Left colon (tissue), 2 donors: ENCODE results near the gene PAPPA. TPM values are rescaled to one million over a fixed set of nuclear protein-coding genes. Genes with fewer than 3 reads are reported as not detected.

Source experiments
- ATAC-seq: fragments of 200-7000 bp; cut with Tn5 transposase; one replicate; pipeline ENCODE4 v1.9.1; 2020; ENCODE audit warnings: mild to moderate bottlenecking, moderate library complexity
- DNase-seq, 2 donors: peaks; one replicate each; pipeline ENCODE4 v3.0.0-alpha.2; 2020
- intact Hi-C, 2 donors: fragments of 100-400 bp; cut with DNase I in 1 of 2; cut with micrococcal nuclease in 1 of 2; formaldehyde crosslinking; loops; one replicate each; pipeline versions ENCODE4 v1.11.2 to v1.14.0; 2022; cut with DNase I, micrococcal nuclease
- total RNA-seq, 2 donors: library from RNA; stranded (reverse); fragmentation: NEBNext Ultra II Directional; extraction: Animal tissue kit (Norgen Biotek cat#: 25700); gene quantifications; one replicate each; pipeline ENCODE4 v1.2.1, GENCODE V29; 2021
- donor health status: DM: no; HTN: no; CAD: no.
- donor health status: DM: yes; HTN: yes; CAD: no.

PAPPA gene
- total RNA-seq, 2 donors from 2014 or later = 0.82 to 1.6 TPM

DNA sequence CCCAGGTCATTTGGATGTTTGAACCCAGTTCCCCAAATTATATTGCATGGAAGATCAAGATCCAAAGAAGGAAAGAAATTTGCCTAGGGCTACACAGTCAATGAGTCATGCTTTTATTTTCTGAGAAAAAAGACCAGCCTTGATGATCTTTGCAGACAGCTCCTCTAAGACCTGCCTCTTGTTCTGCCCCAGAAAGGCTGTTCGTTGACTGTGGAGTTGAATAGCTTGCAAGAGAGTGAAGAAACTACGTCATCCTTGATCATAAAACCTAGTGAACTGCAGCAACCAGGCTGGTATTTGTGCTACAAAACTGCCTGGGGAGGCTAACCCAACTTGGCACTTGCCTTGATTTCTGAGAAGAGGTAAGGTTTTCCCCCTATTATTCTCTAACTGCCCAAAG, 263.9 kb downstream of the PAPPA start:
- intact Hi-C loops = no loop called here
- ATAC-seq (no peak), DNase-seq (no peak)

DNA sequence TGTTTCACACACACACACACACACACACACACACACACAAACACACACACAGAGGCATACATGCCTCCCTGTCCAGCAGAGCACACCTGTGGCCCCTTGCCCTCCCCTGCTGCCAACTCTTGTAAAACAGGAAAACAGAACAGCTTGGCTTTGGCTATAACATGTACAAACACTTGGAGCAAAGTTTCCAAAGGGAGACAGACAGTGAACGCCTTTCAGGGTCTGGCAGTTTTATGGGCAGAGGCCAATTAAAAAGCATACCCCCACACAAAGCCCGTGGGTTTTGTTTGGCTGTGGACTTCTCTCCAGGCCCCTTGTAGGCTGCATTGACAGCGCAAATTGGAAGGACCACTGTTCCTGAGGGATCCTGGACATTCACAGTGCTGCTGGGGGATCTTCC, 265.6 kb downstream of the PAPPA start:
- ATAC-seq (no peak), DNase-seq (no peak)
- intact Hi-C loops = no loop called here

DNA sequence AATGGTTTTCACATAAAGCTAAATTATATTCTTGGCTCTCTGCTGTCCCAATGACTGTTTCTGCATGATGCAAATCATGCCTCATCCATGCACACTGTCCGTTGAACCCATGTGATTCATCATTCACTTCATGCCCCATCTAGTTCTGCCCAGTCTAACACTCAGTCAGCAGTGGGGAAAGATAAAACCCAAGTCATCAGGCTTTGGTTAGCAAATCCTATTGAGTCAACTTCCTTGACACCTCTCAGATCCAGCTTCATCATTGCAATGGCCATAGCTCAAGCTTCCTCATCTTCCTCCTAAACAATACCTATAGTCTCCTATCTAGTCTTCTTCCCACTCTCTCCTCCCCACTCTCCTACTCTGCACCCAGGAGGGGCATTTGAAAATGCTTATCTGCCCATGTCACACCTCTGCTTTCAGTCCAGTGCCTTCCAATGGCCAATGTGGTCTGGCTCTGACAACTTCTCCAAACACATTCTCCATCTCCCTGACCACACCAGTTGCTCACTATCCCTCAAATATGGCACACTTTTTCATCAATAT, 267.5 kb downstream of the PAPPA start:
- no peak for ATAC-seq
- no peak for DNase-seq
- intact Hi-C loops = no loop called here

DNA sequence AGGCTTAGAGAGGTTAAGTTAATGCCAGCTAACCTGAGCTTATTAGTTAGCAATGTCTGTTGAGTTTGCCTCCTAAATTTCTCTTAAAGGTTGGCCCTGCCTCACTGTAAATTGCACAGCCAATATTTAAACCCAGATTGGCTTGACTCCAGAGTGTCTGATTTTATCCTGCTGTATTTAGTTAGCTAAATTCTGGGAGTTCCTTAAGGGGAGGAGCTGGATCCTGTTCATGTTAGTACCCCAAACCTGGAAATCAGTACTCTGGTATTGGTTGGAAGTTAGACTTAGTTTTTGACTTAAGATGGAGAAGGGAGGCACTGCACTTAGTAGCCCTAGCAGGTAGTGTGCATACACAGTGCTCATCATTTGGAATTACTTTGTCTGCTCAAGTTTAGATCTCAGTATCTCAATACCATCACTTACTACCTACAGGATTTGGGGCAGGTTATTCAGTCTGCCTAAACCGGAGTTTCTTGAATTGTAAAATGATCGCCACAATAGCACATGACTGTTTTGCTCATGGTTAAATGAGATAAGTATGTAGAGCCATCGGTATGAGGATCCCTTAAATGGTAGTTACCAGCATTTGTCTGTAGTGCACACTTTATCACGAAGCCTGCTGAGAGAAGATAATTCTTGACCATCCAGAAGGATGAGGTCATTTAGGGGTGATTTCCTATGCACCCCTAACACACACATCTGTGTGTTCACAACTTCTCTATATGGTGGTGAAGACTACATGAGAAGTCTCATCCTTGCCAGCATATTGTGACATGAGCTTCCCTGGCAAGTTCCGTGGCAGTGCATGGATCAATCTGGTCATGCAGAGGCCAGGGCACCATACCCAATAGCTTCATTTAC, 268.8 kb downstream of the PAPPA start:
- intact Hi-C loops = no loop called here
- no peak for DNase-seq

DNA sequence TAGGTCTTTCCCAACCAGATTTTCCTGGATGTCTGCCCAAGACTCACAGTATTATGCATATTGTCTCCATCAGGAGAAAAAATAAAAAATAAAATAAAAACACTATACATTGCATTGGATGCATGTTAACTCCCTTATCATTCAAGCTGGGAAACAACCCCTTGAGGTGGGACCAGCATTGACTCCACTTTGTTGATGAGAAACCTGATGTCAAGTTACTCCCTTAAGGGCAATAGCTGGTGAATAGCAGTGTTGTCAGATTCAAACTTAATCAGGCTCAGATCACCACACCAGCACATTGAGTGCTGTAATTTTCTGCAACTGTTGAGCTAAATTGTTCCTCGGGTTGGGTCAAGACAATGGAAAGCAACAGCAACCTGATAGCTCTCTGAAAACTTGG, 269.6 kb downstream of the PAPPA start:
- no peak for ATAC-seq
- DNase-seq = no peak
- intact Hi-C loops = no loop called here

More for the DNA sequence above, 268.8 kb downstream of the PAPPA start:
- no peak for ATAC-seq

DNA sequence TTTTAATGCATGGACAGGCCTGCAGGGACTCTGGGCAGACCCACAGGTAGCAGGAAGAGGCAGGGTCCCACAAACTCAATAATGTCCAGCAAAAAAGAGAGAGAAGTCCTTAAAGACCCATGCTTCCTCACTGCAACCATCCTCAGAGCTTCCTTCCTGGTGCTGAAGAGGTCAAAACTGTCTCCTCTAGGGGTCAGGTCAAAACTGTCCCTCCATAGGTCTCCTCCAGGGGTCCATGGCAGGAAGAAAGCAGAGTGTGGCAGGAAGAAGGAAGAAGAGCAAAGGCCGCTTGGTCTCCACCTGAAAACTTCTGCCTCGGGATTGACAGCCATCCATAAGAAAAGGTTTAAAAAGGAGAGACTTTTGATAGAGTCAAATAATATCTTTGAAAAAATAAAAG, 271.7 kb downstream of the PAPPA start:
- no peak for DNase-seq
- no peak for ATAC-seq
- intact Hi-C loops = no loop called here

DNA sequence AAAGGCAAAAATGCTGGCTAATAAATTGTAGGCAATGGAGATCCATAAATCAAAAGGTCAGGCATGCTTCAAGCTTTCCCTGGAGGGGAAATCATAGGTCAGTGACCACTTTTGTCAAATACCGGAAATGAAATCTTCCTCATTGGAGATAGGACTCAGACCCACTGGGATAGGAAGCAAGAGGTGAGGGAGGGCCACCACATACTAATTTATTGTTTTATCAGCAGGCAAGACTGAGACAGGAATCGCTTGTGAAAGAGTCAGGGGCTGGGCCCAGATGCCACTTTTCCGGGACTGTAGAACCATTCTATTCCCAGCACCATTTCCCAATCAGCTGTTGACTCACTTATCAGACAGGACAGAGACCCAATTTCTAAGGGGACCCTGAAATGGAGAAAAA, 277.3 kb downstream of the PAPPA start:
- intact Hi-C loops = no loop called here
- DNase-seq (no peak), ATAC-seq (no peak)

DNA sequence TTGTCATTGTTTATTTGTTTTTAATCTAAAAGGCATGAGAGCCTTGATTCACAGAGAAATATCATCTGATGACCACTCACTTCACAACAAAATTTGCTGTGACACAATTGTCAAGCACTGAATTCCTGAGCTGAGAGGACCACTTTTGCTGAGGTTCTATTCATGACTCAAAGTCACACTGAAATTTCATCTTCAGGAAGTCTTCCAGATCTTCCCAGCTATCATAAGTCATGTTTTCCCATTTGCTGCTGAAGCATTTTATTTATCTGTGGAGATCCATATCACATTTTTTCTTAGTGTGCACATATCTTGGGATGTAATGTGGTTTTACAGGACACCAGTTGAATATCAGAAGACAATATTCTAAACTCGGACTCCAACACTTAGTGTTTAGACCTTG, 278.5 kb downstream of the PAPPA start:
- DNase-seq (no peak), ATAC-seq (no peak)
- intact Hi-C loops = no loop called here

DNA sequence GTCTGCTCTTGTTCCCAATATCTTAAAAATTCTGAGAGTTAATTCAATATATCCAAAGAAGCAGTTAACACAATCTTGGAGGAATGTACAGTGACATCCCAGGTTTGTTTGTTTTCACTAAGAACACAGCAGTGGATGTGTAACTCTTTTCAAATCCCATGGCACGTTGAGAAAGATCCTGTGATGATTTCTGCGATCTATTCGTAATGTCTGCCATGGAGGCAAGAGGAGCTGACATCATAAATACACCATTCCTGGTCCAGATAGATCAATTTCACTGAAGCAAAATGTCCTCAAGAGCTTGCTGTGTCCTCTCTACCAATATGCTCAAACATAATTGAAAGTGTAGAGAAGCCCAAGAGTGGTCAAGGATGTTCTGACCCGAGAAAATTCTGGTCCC, 280.7 kb downstream of the PAPPA start:
- DNase-seq (no peak), ATAC-seq (no peak)
- intact Hi-C loops = no loop called here

DNA sequence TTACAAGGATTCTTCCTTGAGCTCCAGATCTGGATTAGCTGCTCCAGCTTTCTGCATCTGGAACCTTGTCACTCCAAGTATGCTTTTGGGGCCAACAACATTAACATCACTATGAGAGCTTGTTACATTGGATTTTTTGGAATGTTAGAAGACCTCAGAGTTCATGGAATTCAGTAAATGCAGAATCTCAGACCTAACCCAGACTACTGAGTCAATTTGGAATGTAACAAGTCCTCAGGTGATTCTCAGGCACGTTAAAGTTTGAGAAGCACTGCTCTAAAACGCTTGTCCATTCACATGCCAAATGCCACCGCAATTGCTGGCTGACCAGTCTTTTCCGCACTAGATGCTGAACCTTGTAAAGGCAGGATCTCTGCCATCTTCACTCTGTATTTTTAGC, 282.1 kb downstream of the PAPPA start:
- DNase-seq (no peak), ATAC-seq (no peak)
- intact Hi-C loops = no loop called here

DNA sequence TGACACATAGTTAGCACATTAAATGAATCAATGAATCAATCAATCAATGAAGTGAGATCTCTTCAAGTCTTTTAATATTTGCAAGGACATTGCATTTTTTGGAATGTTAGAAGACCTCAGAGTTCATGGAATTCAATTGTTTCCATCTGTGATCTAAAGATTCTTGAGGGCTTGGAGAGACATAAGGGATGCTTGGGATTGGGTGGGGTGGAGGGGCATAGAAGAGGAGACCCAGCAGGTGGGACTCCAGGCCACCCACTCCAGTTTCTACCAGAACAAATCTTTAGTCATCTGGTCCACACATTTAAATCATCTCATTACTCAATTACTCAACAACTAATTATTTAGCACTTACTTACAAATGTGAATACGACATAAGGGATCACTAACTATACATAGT, 282.5 kb downstream of the PAPPA start:
- intact Hi-C loops = no loop called here
- ATAC-seq (no peak), DNase-seq (no peak)

DNA sequence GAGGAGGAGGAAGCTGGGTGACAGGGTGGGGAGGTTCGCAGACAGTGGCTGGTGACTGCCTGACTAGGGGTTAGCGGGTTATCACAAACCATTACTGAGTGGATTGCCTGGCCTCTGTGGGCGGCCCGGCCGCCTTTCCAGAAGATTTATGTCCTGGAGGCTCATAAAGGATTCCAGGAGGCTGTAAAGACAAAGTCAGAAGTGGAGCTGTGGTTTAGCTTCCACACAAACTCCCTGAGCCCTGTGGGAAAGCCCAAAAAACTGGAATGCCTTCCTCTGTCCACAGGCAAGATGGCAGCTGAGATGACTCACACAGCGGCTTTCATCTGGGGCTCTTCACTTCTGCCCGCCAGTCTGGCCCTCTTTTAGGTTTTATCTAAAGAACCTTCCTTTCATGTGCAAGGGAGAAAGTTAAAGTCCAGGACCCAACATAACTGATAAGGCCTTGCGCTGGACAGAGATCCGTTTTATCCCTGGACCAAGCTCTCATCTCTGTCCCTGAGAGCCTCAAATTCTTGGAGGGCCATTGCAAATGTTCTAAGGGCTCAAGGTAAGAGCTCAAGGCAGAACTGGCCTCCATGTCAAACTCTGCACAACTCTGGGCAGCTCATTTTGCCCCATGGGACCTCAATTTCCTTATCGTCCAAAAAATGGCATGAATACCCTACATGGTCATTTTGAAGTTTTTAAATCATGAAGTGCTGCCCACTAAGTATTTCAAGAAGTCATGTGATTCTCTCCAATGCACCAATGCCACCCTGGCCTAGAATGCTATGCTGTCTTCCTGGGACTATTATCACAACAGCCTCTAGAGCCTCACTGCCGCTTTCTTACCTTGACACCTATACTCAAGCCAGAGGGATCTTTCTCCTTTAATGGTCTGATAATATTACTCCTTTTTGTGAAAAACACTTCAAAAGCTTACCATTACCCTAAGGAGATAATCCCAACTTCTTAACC, 284.1 kb downstream of the PAPPA start:
- no peak for DNase-seq
- intact Hi-C loops = no loop called here
- no peak for ATAC-seq

DNA sequence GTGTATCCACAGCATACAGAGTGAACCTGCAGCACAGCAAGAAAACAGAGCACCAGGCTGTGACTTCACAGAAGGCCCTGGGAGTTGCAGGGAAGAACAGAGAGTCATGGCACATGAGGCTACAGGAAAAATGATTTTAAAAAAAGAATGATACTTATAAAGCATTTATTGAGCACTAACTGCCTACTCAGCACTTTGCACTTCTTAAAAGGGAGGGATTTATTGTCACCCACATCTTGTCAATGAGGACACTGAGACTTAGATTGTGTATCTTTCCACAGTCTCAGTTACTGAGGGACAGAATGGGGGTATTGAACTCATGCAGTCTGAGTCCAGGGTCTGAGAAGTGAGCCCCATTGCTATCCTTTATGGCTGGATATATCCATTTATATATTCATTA, 288.9 kb downstream of the PAPPA start:
- intact Hi-C loops = no loop called here
- no peak for ATAC-seq
- DNase-seq = no peak

DNA sequence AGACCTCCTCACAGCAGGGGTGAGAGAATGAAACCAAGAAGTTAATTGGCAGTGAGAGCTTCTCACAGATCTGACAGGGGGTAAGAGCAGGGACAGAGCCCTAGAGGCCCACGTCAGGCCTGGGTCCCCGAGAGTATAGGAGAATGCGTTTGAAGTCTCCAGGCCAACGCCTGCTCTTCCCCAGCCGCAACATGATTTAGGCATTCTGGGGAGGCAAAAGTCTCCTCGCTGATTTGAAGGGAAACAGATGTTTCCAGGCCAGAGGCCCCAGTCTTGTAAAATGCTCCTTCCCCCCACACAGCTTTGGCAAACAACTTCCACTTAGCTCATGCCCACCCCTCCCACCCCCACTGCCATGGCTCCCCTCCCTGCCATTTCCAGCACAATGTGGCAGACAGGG, 294.3 kb downstream of the PAPPA start:
- DNase-seq = no peak
- intact Hi-C loops = no loop called here
- ATAC-seq = no peak

DNA sequence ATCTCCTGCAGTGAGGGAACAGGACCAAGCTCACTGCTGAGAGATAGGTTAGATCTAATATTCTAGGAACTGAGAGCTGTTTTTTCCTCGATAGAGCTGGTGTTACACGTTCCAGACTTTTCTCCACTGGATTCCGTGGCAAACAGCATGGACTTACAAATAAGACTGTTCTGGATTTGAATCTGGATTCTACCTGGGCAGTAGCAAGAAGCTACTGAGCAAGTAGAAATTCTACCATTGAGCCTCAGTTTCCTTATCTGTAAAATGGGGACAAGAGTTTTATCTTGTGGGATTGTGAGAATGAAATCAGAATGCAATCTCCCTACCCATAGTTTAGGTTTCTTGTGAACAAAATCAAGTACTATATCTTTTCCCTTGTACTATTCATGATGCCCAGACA, 294.8 kb downstream of the PAPPA start:
- ATAC-seq = no peak
- intact Hi-C loops = no loop called here
- DNase-seq = no peak

DNA sequence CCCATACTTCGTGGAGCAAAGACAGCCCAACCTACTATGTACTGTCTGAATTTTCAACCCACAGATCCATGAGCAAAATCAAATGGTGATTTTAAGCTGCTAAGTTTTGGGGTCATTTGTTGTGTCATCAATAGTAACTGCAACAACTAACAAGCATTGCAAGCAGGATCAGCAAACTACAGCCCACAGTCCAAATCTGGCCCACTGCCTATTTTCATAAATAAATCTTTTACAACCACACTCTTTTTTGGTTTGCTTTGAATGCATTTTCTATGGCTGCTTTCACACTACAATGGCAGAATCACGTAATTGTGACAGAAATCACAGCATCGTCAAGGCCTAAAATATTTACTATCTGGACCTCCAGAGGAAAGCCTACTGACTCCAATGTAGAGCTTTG, 296.4 kb downstream of the PAPPA start:
- DNase-seq (no peak), ATAC-seq (no peak)
- intact Hi-C loops = no loop called here

DNA sequence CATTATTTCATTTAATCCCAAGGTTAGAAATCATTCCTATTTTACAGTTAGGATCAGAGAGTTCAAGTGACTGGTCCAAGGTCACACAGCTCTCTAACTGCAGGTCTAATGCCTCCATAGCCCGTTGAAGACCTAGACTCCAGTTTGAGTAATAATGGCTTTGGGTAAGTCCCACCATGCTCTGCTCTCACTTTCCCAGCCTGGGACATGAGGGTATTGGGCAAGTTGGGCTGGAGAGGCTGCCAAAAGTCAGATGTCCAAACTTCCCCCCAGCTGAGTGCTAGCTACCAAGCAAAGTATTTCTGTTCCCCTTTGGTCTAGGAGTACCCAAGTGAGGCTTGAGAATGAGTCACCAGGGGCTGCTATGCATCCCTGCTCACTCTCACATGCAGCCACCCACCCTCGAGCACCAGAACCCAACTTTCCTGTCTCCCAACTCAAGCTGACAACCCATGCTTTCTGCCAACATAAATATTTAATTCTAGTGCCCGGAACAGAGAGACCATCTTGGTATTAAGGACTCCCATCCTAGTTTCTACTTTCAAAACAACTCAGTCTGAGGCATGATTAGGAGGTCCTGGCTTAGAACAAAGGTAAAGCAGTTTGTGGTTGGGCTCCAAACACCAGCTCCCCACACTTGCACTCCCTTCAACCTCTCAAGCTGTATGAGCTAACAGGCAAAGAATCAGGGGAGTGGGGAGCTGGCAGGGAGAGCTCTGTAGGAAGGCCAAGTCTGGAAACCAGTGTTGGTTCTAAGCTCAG, 297.0 kb downstream of the PAPPA start:
- intact Hi-C loops = no loop called here
- no peak for DNase-seq
- no peak for ATAC-seq

DNA sequence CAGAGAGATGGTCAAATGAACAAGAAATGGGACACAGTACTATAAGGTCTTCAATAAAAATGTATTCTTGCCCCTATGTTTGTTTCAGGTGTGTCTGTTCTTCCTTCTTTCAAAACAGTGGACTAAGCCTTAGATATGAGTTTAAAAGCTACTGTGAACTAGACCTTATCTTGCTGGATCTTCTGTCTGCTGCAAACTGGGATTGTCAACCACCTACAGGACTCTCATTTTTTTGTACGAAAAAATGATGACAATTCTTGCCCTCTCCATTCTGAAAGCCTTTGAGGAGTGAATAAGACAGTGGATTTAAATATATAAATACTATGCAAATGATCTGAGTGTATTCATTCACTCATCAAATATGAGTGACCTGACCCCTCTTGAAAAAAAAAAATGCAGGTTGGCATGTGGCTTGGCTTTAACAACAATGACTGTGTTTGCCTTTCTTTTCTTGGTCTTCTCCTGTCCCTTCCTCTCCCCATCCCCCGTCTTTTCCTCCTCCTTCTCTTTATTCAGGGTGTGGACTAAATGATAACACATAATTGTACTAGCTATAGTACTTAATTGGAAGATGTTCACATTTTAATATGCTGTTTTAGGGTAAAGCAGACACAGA, 298.0 kb downstream of the PAPPA start:
- intact Hi-C loops = no loop called here
- DNase-seq (no peak), ATAC-seq (no peak)
